Natural killer cell treated with Interleukin-12 subunit alpha and Interleukin-12 subunit beta and Interleukin-15 and Interleukin-18, amount 100 ng/mL, for 72 hours (primary cell): ENCODE data around the gene PCARE. TPM values are rescaled to one million over a fixed set of nuclear protein-coding genes. Genes with fewer than 3 reads are reported as not detected.

ENCODE experiments used
- total RNA-seq, 2 donors: library from RNA; stranded (reverse); gene quantifications; one replicate each; pipeline ENCODE4 v1.2.3, GENCODE V29; 2022

PCARE gene
- total RNA-seq, 2 donors from 2014 or later: not detected

Other genes with a start within 250 kb of the PCARE start
- gene TRMT61B, start 204.2 kb downstream of the PCARE start, total RNA-seq: 10 to 100 TPM; 15.7 to 22.3 TPM
- gene WDR43, start 179.9 kb downstream of the PCARE start, total RNA-seq: 100 to 1,000 TPM in 1 of 2 donors, 10 to 100 TPM in 1; 85.8 to 143 TPM
- gene TOGARAM2, start 93.2 kb downstream of the PCARE start, total RNA-seq: 1 to 10 TPM; 6.8 to 7.7 TPM
- 10 to 100 TPM; 24.4 to 40.6 TPM for gene CLIP4, start 40.9 kb upstream of the PCARE start, total RNA-seq